CD4-positive, alpha-beta T cell treated with Interleukin-17A for 1 hour (primary cell): ENCODE results near the gene RPS6KL1.

Source experiments
- DNase-seq: peaks from one replicate; pipeline ENCODE4 v3.0.0-alpha.2; 2020

The RPS6KL1 gene

DNA sequence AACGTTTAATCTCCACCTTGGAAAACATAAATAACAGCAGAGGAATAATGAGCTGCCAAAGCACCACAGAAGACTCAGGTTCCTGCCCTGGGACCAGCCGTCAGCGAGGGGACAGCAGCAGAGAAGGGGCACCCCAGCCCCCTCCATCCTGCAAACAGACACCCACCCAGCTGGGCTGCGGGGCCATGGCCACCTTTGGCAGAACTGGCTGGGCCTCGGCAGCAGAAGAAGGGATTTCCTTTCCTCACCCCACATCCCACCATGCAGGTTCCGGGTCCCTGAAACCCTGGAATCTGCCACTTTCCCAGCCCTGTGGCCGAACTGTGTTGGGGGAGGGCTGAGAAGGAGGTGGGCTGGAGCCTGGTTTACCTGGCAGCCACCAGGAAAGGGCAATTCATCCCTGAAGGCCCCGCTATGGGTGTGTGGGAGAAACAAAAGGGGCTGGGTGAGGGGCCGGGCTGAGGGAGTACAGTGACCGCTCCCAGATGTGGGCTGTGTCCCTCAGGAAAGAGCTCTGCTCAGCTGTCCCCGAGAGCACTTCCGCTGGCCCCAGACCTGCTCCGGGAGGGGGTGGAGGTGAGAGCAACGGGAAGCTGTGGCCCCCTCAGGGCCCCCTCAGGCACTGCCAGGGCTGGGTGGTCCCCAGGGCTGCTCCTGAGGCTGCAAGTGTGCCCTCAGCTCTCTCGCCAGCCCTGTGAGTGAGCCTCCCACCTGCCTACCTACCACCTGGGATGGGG is 28.6 kb upstream of the RPS6KL1 start:
- no peak for DNase-seq

- DNase-seq = no peak
Measured at GRCh38 chr14:74950795-74951442, 27.9 kb upstream of the RPS6KL1 start.

- no peak for DNase-seq
Measured at GRCh38 chr14:74949859-74950573, 27.0 kb upstream of the RPS6KL1 start.

GRCh38 chr14:74949191-74949601 is 26.1 kb upstream of the RPS6KL1 start:
- no peak for DNase-seq

DNA sequence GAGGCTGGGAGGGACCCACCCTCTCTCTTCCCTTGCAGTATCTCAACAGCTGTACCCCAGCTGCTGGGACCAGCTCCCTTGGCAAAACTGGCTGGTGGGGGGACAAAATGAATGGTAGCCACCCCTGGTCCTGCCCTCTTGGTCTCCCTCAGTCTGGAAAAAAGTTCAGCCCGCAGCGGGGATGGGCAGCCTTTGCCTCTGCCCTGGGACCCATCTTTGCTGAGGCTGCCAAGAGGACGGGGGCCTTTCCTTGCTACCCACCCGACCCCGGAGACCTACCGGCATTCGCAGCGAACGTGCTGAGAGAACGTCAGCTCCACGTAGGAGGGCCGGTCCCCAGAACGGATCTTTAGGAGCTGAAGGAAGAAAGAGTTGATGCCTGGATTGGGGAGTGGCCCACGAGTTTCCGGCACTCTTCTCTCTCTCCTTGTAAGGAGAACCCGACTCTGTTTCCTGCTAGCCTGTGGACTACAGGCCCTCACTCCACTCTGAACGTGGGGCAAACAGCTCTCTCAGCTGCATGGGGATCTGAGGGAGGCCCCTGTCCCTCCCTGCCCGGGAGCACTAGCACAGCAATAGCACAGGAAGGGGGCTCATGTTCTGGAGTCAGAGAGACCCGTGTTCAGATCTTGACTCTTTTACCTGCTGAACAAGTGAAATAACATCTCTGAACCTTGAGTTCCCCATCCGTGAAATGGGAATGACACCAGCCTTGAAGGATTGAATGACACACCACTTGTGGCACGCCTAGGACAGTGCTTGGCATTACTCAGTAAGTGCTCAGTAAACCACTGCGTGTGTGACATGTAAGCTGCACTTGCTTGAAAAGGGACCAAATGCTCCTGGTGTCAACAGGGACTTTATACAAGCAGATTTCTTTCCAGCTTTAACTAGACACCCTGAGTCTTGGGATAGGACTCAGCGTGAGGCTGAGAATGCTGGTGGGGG is 25.4 kb upstream of the RPS6KL1 start:
- no peak for DNase-seq

- DNase-seq = no peak
Measured at GRCh38 chr14:74947353-74948227, 24.5 kb upstream of the RPS6KL1 start.

DNA sequence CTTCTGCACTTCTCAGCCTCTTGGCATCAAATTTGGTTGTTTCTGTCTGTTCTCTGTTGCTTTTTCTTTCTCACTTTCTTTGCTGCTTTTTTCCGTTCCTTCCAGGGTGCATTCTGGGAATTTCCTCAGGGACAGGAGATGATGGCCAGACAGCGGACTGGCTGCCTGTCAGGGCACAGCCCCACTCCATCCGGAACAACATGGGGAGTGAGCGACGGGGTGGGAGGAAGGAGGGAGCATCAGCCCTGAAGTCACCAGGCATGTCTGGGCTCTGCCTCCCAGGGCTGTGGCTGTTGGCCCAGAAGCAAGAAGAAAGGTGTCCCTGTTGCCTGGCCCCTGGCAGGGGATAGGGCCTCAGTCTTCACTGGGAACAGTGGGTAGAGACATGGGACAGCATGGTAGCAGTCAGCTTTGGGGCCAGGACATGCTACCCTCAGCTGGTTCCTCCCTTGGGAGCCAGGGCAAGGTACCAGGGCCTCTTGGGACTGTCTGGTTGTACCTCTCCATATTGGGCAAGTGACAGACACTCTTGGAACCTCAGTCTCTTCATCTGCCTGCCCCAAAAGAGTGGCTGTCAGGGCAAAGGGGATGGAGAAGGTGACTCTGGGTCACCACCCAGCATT is 23.7 kb upstream of the RPS6KL1 start:
- no peak for DNase-seq

DNA sequence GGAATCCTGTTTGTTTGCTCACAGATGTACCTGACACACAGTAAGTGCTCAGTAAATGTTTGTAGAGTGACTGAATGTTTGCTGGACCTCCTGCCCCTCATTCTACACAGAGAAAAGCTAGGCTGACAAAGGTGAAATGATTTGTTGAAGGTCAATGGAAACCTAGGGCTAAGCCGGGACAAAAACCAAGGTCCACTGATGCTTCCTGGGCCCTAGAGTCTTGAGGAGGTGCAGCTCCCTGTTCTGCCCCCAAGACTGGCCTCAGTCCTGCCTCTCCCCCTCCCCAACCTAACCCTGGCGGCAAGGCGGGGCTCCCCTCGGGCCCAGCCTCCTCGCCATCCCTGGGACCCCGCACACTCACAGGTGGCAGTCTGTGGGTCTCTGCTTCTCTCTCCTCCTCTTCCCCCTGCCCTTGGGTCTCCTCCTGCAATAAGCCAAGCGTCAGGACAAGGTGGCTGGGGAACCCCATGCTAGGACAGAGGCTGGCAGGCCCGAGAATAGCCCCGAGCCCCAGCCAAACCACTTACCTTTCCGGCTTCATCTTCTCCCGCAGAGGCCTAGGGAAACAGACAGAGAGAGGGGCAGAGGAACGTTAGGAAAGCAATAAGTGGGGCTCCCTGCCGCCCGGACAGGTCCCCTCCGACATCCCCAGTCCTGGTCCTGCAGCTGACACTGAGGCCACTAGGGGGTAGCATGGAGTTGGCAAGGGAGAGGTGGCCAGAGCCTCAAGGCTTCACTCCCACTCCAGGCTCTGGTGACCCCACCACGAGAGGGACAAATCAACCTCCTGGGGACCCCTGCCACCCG is 23.0 kb upstream of the RPS6KL1 start:
- peak; percentile 78 for DNase-seq

GRCh38 chr14:74945261-74945851 is 22.3 kb upstream of the RPS6KL1 start:
- no peak for DNase-seq

GRCh38 chr14:74942608-74943007 is 19.5 kb upstream of the RPS6KL1 start:
- no peak for DNase-seq

DNA sequence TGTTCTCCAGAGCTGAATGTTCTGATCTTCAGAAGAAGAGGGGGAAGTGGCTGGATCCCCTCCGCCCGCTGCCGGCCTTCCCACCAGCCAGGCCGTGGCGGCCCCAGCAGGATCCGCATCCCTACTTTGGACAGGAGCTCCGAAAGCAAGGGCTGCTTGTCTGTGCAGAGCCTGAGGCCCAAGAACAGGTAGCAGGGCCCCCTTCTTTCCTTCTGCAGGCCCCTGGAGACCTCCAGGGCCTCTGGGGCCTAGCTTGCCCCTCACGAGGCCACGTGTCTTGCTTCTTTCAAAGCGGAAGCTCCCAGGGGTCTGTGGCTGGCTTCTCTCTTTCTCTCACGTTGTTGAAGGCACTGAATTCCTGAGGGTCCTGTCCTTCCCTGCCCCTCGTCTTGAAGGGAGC is 19.1 kb upstream of the RPS6KL1 start:
- no peak for DNase-seq

GRCh38 chr14:74941676-74942097 is 18.6 kb upstream of the RPS6KL1 start:
- peak; percentile 58 for DNase-seq

- DNase-seq = no peak
Measured at GRCh38 chr14:74940956-74941565, 18.0 kb upstream of the RPS6KL1 start.

- DNase-seq = no peak
Measured at GRCh38 chr14:74938531-74939495, 15.8 kb upstream of the RPS6KL1 start.

GRCh38 chr14:74937171-74937570 is 14.1 kb upstream of the RPS6KL1 start:
- DNase-seq = no peak

GRCh38 chr14:74936731-74937130 is 13.7 kb upstream of the RPS6KL1 start:
- DNase-seq = no peak

GRCh38 chr14:74936151-74936550 is 13.1 kb upstream of the RPS6KL1 start:
- no peak for DNase-seq

- DNase-seq = no peak
Measured at GRCh38 chr14:74935360-74935680, 12.3 kb upstream of the RPS6KL1 start.
